Breast epithelium (tissue), 3 donors: Measurements from ENCODE around the gene OGG1.

ENCODE experiments used
- CTCF ChIP-seq, 3 donors: fragments of 450-650 bp; IDR thresholded peaks; one replicate each; pipeline ENCODE4 v1.5.1; 2016 to 2017; ENCODE audit warnings: antibody characterized with exemption in 3 of 3, mild to moderate bottlenecking in 3 of 3, moderate library complexity in 3 of 3
- POLR2AphosphoS5 ChIP-seq, 3 donors: sonication (generic); formaldehyde crosslinking; IDR thresholded peaks; one replicate each; pipeline ENCODE4 v1.6.1; 2017; ENCODE audit warnings: antibody characterized with exemption in 3 of 3

GRCh38 chr3:9701006-9701405 lies 48.7 kb upstream of the OGG1 start:
- TF ChIP-seq POLR2AphosphoS5 (IDR thresholded peaks at IDR 0.05) = no peak
- TF ChIP-seq CTCF (IDR thresholded peaks at IDR 0.05) = no peak
